Stimulated activated CD4-positive, alpha-beta T cell treated with anti-CD3 and anti-CD28 coated beads, Interleukin-2, amount 100 ng/mL, for 48 hours (primary cell): ENCODE measurements around the gene BDP1.
"Not testable (repeated sequence)": the region's sequence is repeated elsewhere in the genome, so short reads cannot be mapped to it uniquely, and the experiment has no call there.

ENCODE experiments used
- DNase-seq, 2 donors: peaks; one replicate each; pipeline ENCODE4 v3.0.0-alpha.2; 2020

Gene BDP1

GRCh38 chr5:71460693-71461092, 5.2 kb downstream of the BDP1 start:
- DNase-seq, result no peak

DNA sequence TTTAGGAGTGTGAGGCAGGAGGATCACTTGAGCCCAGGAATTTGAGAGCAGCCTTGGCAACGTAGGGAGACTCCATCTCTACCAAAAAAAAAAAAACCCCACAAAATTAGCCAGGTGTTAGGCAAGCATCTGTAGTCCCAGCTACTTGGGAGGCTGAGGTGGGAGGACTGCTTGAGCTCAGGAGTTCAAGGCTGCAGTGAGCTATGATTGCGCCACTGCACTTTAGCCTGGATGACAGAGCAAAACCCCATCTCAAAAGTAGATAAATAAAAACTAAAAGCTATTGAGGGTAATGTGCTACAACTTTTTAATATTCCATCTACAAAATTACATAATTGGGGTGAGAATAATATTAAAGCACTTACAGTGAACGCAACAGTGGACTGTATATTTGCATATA, 5.9 kb downstream of the BDP1 start:
- DNase-seq, result no peak

- DNase-seq, result no peak
These were observed 15.7 kb downstream of the BDP1 start for GRCh38 chr5:71471193-71471592.

- DNase-seq, result no peak
These were observed 20.4 kb downstream of the BDP1 start for GRCh38 chr5:71475788-71476384.

GRCh38 chr5:71481441-71481840, 26.0 kb downstream of the BDP1 start:
- DNase-seq, result no peak

DNA sequence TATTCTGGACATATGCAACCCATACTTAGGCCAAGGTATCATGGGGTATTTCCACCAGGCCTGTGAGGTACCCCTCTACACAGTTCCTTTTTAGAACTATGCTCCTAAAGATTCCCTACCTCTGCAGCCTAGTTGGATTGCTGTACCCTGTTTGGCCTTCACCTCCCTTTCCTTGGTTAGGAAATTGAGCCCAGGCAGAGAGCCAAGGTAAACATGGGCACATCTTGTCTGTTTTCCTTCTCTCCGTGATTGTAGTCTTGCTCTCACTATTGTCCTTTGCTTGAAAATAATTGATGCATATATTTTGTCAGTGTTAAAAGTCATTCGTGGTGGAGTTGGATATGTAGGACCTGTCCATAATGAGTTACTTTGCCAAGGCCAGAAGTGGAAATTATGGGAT, 26.7 kb downstream of the BDP1 start:
- DNase-seq, result no peak

DNA sequence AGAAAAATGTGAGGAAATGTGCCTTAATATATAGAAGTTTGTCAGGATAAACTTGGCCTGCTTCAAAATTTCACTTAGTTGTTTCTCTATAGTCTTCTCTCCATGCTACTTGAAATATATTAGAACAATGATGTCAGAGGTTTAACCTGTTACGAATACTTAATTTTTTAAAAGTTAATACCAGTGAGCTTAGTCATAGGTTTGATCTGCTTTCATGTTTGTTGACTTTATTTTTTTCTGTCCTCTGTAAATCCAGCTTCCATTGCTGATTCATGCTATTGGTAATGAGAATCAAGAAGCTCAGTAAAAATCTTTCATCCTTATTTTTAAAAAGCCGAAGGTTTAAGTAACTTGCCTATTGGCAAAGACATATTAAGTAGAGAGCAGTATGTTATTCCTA, 27.9 kb downstream of the BDP1 start:
- no peak for DNase-seq

DNA sequence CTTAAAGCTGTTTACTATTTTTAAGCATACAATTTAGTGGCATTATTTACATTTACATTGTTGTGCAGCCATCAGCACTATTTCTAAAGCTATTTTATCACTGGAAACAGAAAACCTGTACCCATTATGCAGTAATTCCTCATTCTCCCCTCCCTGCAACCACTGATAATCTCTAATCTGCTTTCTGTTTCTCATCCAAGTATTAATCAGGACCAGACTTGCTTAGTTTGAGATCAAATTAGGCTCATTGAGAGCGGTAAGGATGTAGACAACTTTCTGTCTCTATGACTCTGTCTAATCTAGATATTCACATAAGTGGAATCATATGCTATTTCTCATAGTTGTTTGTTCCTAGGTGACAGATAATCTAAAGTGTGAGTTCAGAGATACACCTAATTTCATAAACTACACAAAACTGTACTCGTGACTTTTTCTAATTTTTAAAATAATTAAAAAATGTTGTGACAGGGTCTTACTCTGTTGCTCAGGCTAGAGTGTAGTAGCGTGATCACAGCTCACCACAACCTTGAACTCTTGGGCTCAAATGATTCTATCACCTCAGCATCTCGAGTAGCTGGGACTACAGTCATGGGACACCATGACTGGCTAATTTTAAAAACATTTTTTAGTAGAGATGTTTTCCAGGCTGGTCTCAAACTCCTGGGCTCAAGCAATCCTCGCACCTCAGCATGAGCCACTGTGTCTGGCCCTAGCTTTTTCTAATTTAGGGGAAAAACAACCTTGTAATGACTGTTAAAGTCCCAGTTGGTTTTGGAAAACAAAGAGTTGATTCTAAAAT, 37.6 kb downstream of the BDP1 start:
- DNase-seq, result no peak

DNA sequence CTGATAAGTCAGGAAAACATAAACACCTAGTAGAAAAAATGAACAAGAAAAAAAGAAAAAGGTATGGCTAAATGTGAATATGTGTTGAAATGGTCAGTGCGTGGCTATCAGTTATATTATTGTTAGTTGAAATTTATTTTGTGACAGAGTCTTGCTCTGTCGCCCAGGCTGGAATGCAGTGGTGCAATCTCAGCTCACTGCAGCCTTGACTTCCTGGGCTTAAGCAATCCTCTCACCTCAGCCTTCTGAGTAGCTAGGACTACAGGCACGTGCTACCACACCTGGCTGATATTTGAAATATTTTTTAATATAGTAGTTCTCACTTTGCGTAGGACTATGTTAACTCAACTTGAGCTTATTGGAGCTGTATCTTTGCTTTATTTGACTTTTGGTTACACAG, 38.8 kb downstream of the BDP1 start:
- DNase-seq, result not testable (repeated sequence)

DNA sequence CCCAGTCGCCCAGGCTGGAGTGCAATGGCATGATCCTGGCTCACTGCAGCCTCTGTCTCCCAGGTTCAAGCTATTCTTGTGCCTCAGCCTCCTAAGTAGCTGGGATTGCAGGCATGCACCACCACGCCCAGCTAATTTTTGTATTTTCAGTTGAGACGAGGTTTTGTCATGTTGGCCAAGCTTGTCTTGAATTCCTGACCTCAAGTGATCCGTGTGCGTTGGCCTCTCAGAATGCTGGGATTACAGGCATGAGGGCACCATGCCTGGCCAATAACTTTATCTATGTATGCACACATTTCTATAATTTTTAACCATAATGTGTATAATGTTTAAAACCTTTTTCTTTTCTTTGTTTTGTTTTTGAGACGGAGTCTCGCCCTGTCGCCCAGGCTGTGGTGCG, 43.3 kb downstream of the BDP1 start:
- not testable (repeated sequence) for DNase-seq

- DNase-seq, result no peak
These were observed 48.1 kb downstream of the BDP1 start for GRCh38 chr5:71503536-71503935.

DNA sequence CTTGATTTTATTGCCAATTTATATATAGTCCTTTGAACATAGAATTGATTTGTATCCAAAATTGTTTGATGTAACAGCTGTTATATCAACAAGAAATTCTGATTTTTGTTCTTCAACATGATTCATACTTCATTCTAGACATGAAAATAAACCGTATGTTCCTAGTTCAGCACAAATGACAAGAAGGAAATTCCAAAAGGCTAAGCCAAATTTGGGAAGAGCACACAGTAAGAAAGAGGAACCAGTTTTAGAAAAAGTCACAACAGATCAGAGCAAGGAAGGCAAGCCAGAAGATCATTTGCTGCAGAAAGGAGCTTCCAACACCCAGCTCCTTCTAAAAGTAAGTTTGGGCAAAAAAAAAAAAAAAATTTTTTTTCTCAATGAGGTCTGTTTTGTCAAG, 66.7 kb downstream of the BDP1 start:
- DNase-seq, result no peak

GRCh38 chr5:71525611-71526010, 70.2 kb downstream of the BDP1 start:
- not testable (repeated sequence) for DNase-seq

- no peak for DNase-seq
These were observed 72.8 kb downstream of the BDP1 start for GRCh38 chr5:71528206-71528605.

DNA sequence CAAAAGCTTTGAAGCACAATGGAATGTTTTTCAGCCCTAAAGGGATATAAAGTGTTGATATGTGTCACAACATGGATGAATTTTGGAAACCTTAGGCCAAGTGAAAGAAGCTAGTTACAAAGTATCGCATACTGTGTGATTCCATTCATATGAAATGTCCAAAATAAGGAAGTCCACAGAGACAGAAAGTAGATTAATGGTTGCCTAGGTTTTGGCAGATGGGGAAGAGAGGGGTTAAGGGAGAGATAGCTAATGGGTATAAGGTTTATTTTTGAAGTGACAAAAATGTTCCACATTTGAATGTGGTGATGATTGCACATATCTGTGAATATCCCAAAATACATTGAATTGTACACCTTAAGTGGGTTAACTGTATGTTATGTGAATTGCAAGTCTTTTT, 74.2 kb downstream of the BDP1 start:
- no peak for DNase-seq

DNA sequence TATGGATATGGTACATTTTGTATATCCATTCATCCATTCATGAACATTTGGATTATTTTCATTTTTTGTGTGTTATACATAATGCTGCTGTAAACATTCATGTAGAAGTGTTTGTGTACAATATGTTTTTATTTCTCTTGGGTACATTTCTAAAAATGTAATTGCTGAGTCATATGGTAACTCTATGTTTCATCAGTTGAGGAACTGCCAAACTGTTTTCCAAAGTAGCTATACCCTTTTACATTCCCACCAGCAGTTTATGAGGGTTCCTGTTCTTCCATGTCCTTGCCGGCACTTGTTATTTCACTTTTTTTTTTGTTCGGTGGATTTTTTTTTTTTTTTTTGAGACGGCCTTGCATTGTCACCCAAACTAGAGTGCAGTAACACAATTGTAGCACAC, 77.7 kb downstream of the BDP1 start:
- DNase-seq, result no peak

DNA sequence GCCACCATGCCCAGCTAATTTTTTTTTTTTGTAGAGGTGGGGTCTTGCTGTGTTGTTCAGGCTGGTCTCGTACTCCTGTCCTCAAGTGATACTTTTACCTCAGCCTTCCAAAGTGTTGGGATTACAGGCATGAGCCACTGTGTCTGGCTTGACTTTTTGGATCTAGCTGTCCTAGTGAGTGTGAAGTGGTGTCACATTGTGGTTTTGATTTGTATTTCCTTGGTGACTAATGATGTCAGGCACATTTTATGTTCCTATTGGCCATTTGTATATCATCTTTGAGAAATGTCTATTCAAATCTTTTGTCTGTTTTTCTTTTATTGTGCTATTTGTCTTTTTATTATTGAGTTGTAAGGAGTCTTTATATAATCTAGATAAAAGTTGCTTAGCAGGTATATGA, 78.2 kb downstream of the BDP1 start:
- DNase-seq, result no peak

GRCh38 chr5:71537687-71538086, 82.2 kb downstream of the BDP1 start:
- no peak for DNase-seq

- not testable (repeated sequence) for DNase-seq
These were observed 95.4 kb downstream of the BDP1 start for GRCh38 chr5:71550885-71551284.

DNA sequence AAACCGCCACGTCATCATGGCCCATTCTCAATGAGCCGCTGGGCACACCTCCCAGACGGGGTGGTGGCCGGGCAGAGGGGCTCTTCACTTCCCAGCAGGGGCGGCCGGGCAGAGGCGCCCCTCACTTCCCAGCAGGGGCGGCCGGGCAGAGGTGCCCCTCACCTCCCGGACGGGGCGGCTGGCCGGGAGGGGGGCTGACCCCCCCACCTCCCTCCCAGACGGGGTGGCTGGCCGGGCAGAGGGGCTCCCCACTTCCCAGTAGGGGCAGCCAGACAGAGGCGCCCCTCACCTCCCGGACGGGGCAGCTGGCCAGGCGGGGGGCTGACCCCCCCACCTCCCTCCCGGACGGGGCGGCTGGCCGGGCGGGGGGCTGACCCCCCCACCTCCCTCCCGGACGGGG, 96.1 kb downstream of the BDP1 start:
- DNase-seq, result not testable (repeated sequence)

- DNase-seq, result not testable (repeated sequence)
These were observed 96.7 kb downstream of the BDP1 start for GRCh38 chr5:71552026-71552749.

- DNase-seq, result no peak
These were observed 107.7 kb downstream of the BDP1 start for GRCh38 chr5:71563161-71563560.

DNA sequence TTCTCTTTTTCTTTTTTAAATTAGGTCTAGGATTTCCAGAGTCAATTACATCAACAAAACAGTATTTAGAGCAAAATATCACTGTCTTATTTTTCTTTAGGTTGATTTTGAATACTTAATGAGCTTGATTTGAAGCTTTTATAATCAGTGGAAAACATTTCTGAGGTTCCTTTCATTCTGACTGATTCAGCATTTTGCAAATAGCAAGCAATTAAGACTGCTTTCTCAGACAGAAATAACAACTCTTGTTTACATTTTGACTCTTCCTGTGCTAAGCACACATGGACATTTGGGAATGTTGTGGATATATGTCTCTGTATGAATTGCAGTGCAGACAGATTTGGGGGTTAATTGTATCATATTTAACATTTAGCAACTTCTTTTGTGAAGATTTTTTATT, 109.4 kb downstream of the BDP1 start:
- no peak for DNase-seq
